GM21619 (cell line): ENCODE data around the gene EIF5AL1.
"Not testable (repeated sequence)": the region's sequence is repeated elsewhere in the genome, so short reads cannot be mapped to it uniquely, and the experiment has no call there.

Experiments
- ATAC-seq: cut with Tn5 transposase; IDR thresholded peaks from one replicate; pipeline ENCODE4 v1.9.1; 2021; ENCODE audit not compliant: unreplicated experiment

The EIF5AL1 gene

GRCh38 chr10:79487296-79488194 is 24.8 kb upstream of the EIF5AL1 start:
- ATAC-seq, result peak; percentile 87

GRCh38 chr10:79488336-79488735 is 24.0 kb upstream of the EIF5AL1 start:
- ATAC-seq, result no peak

- ATAC-seq, result no peak
These were observed 23.5 kb upstream of the EIF5AL1 start for GRCh38 chr10:79488870-79489269.

- no peak for ATAC-seq
These were observed 21.8 kb upstream of the EIF5AL1 start for GRCh38 chr10:79490400-79491142.

GRCh38 chr10:79491143-79491835 is 21.0 kb upstream of the EIF5AL1 start:
- no peak for ATAC-seq

- no peak for ATAC-seq
These were observed 20.1 kb upstream of the EIF5AL1 start for GRCh38 chr10:79492256-79492655.

GRCh38 chr10:79492839-79493238 is 19.5 kb upstream of the EIF5AL1 start:
- no peak for ATAC-seq

GRCh38 chr10:79493806-79494205 is 18.5 kb upstream of the EIF5AL1 start:
- ATAC-seq, result no peak

- no peak for ATAC-seq
These were observed 17.2 kb upstream of the EIF5AL1 start for GRCh38 chr10:79494871-79495705.

- no peak for ATAC-seq
These were observed 16.5 kb upstream of the EIF5AL1 start for GRCh38 chr10:79495791-79496190.

- no peak for ATAC-seq
These were observed 15.4 kb upstream of the EIF5AL1 start for GRCh38 chr10:79496896-79497295.

- no peak for ATAC-seq
These were observed 14.0 kb upstream of the EIF5AL1 start for GRCh38 chr10:79498291-79498829.

- ATAC-seq, result no peak
These were observed 9.6 kb upstream of the EIF5AL1 start for GRCh38 chr10:79502561-79503309.

- ATAC-seq, result not testable (repeated sequence)
These were observed 8.5 kb upstream of the EIF5AL1 start for GRCh38 chr10:79503787-79504186.

GRCh38 chr10:79504483-79504882 is 7.8 kb upstream of the EIF5AL1 start:
- ATAC-seq, result not testable (repeated sequence)

- not testable (repeated sequence) for ATAC-seq
These were observed 7.0 kb upstream of the EIF5AL1 start for GRCh38 chr10:79505328-79505727.

- ATAC-seq, result no peak
These were observed 6.5 kb upstream of the EIF5AL1 start for GRCh38 chr10:79505829-79506228.

- no peak for ATAC-seq
These were observed 4.7 kb upstream of the EIF5AL1 start for GRCh38 chr10:79507440-79508167.

- not testable (repeated sequence) for ATAC-seq
These were observed 4.1 kb upstream of the EIF5AL1 start for GRCh38 chr10:79508245-79508644.
